Endodermal cell (in vitro differentiated cells): ENCODE results near the gene IDS. TPM values are rescaled to one million over a fixed set of nuclear protein-coding genes. Genes with fewer than 3 reads are reported as not detected.
A peak's percentile ranks its signal among the peaks of the same experiment; 100 is the strongest.

Source experiments
- DNase-seq: peaks from one replicate; pipeline ENCODE4 v3.0.0-alpha.2; 2017
- H3K27ac ChIP-seq: 2 replicates; pipeline ENCODE4 v1.5.1; 2013; ENCODE audit warnings: mild to moderate bottlenecking, low read depth, low read length, moderate library complexity
- H3K27me3 ChIP-seq: 2 replicates; pipeline ENCODE4 v1.6.1; 2013; ENCODE audit warnings: mild to moderate bottlenecking, low read length, moderate library complexity; ENCODE audit not compliant: insufficient read depth, control insufficient read depth, poor library complexity, severe bottlenecking
- H3K36me3 ChIP-seq: 2 replicates; pipeline ENCODE4 v1.7.0; 2013; ENCODE audit warnings: mild to moderate bottlenecking, low read length, moderate library complexity; ENCODE audit not compliant: control insufficient read depth, insufficient read depth
- H3K4me1 ChIP-seq: one replicate; pipeline ENCODE4 v1.7.0; 2013; ENCODE audit warnings: low read length; ENCODE audit not compliant: control insufficient read depth, insufficient read depth
- H3K4me3 ChIP-seq: 2 replicates; pipeline ENCODE4 v1.5.1; 2013; ENCODE audit warnings: mild to moderate bottlenecking, low read length, moderate library complexity
- H3K9ac ChIP-seq: 2 replicates; pipeline ENCODE4 v1.6.1; 2013; ENCODE audit warnings: mild to moderate bottlenecking, low read length, moderate library complexity; ENCODE audit not compliant: poor library complexity, severe bottlenecking; ENCODE audit errors: extremely low read depth
- H3K9me3 ChIP-seq: 2 replicates; pipeline ENCODE4 v1.6.1; 2013; ENCODE audit warnings: mild to moderate bottlenecking, low read length, moderate library complexity; ENCODE audit not compliant: control insufficient read depth
- H3K27ac Mint-ChIP-seq: 2 replicates; pipeline ENCODE4 v1.8.0; 2020; ENCODE audit warnings: mixed read lengths
- H3K27me3 Mint-ChIP-seq: 2 replicates; pipeline ENCODE4 v1.8.0; 2021; ENCODE audit warnings: mild to moderate bottlenecking, mixed read lengths; ENCODE audit not compliant: insufficient read depth
- H3K36me3 Mint-ChIP-seq: 2 replicates; pipeline ENCODE4 v1.8.0; 2020; ENCODE audit warnings: low read depth, mixed read lengths
- H3K4me1 Mint-ChIP-seq: 2 replicates; pipeline ENCODE4 v1.8.0; 2020; ENCODE audit warnings: mixed read lengths
- H3K4me3 Mint-ChIP-seq: 2 replicates; pipeline ENCODE4 v1.8.0; 2020; ENCODE audit warnings: mild to moderate bottlenecking, moderate library complexity, mixed read lengths
- H3K9me3 Mint-ChIP-seq: 2 replicates; pipeline ENCODE4 v1.8.0; 2020; ENCODE audit warnings: mild to moderate bottlenecking, mixed read lengths
- CTCF ChIP-seq: fragments of 200-600 bp; sonication (generic); conservative IDR thresholded peaks from 2 replicates; pipeline ENCODE4 v1.5.0; 2021; ENCODE audit warnings: antibody characterized with exemption, mild to moderate bottlenecking
- WGBS, 2 experiments: methylation state at CpG; one replicate each; pipeline versions ENCODE4 v1.1.5 to v1.1.7; 2013; ENCODE audit warnings: missing lambda C conversion rate in 2 of 2, mixed read lengths in 1 of 2; ENCODE audit not compliant: insufficient coverage in 1 of 2, insufficient read length in 1 of 2; 5-methylcytosine and 5-hydroxymethylcytosine counted together
- total RNA-seq, 2 donors: library from RNA; stranded (reverse); fragmentation: NEBNext Ultra II Directional in 1 of 2; extraction: Animal tissue kit (Norgen Biotek cat#: 25700) in 1 of 2; gene quantifications; 2 replicates in 1 of 2; 3 replicates in 1 of 2; pipeline ENCODE4 v1.2.1, GENCODE V29; 2021

The IDS gene
- total RNA-seq, 2 donors from 2014 or later = 28.2 to 43.9 TPM

- H3K27me3 Mint-ChIP-seq = peaks cover 11% of the 10 kb centered on the region
- H3K9me3 Mint-ChIP-seq = peaks cover 56% of the 10 kb centered on the region
- H3K4me1 ChIP-seq = no peaks in the 10 kb centered on the region
- DNase-seq = peak; percentile 94
- peak; percentile 90 for TF ChIP-seq CTCF
- no peaks in the 10 kb centered on the region for H3K9me3 ChIP-seq
- H3K4me3 ChIP-seq = no peak overlapping the region
- H3K27me3 ChIP-seq = no peaks in the 10 kb centered on the region
- no peaks in the 10 kb centered on the region for H3K36me3 Mint-ChIP-seq
- H3K4me3 Mint-ChIP-seq = no peak overlapping the region
- no peak overlapping the region for H3K27ac Mint-ChIP-seq
- no peaks in the 10 kb centered on the region for H3K4me1 Mint-ChIP-seq
- H3K9ac ChIP-seq = no peak overlapping the region
- no peaks in the 10 kb centered on the region for H3K36me3 ChIP-seq
- 19% methylated on average over 23 of the region's 23 CpGs; no CpG with 5 or more reads in 1 of the 2 experiments for WGBS, 2 experiments
- H3K27ac ChIP-seq = no peak overlapping the region
Measured at GRCh38 chrX:149470955-149471354, 34.2 kb downstream of the IDS start.

GRCh38 chrX:149469406-149469805, 35.7 kb downstream of the IDS start:
- no peaks in the 10 kb centered on the region for H3K36me3 Mint-ChIP-seq
- no peaks in the 10 kb centered on the region for H3K4me1 ChIP-seq
- peaks cover 11% of the 10 kb centered on the region for H3K27me3 Mint-ChIP-seq
- H3K36me3 ChIP-seq = no peaks in the 10 kb centered on the region
- no peaks in the 10 kb centered on the region for H3K4me1 Mint-ChIP-seq
- H3K9ac ChIP-seq = no peak overlapping the region
- TF ChIP-seq CTCF = no peak
- no peak overlapping the region for H3K4me3 ChIP-seq
- no peak overlapping the region for H3K4me3 Mint-ChIP-seq
- no peak for DNase-seq
- no peak overlapping the region for H3K27ac ChIP-seq
- WGBS, 2 experiments = 84% methylated on average over 4 of the region's 5 CpGs; no CpG with 5 or more reads in 1 of the 2 experiments
- no peaks in the 10 kb centered on the region for H3K27me3 ChIP-seq
- peaks cover 59% of the 10 kb centered on the region for H3K9me3 Mint-ChIP-seq
- H3K9me3 ChIP-seq = no peaks in the 10 kb centered on the region
- H3K27ac Mint-ChIP-seq = no peak overlapping the region

- Mint-ChIP-seq H3K4me1 (no peaks in the 10 kb centered on the region), H3K27ac (no peak overlapping the region), H3K36me3 (no peaks in the 10 kb centered on the region), H3K9me3 (peaks cover 48% of the 10 kb centered on the region), H3K27me3 (peaks cover 11% of the 10 kb centered on the region), H3K4me3 (no peak overlapping the region)
- Histone ChIP-seq H3K4me3 (no peak overlapping the region), H3K4me1 (no peaks in the 10 kb centered on the region), H3K9ac (no peak overlapping the region), H3K27me3 (no peaks in the 10 kb centered on the region), H3K36me3 (no peaks in the 10 kb centered on the region), H3K9me3 (no peaks in the 10 kb centered on the region), H3K27ac (no peak overlapping the region)
- 85% methylated on average over 4 of the region's 5 CpGs; no CpG with 5 or more reads in 1 of the 2 experiments for WGBS, 2 experiments
- DNase-seq = no peak
- TF ChIP-seq CTCF = no peak
Measured at GRCh38 chrX:149467920-149468319, 37.2 kb downstream of the IDS start.
